Measurements from ENCODE around the gene BSND.

Gene BSND

GRCh38 chr1:55049271-55049913, 50.7 kb downstream of the BSND start:
- no peak for DNase-seq

GRCh38 chr1:55049914-55050278, 51.2 kb downstream of the BSND start:
- DNase-seq = no peak

- DNase-seq = peak; percentile 28
Measured at GRCh38 chr1:55050283-55050682, 51.5 kb downstream of the BSND start.

GRCh38 chr1:55051169-55051568, 52.4 kb downstream of the BSND start:
- no peak for DNase-seq

- DNase-seq = no peak
Measured at GRCh38 chr1:55051621-55052020, 52.9 kb downstream of the BSND start.

- DNase-seq = no peak
Measured at GRCh38 chr1:55052221-55053142, 53.7 kb downstream of the BSND start.

GRCh38 chr1:55053265-55053954, 54.7 kb downstream of the BSND start:
- DNase-seq = no peak

GRCh38 chr1:55054396-55054795, 55.7 kb downstream of the BSND start:
- DNase-seq = no peak

GRCh38 chr1:55055084-55055882, 56.5 kb downstream of the BSND start:
- no peak for DNase-seq

GRCh38 chr1:55055951-55056631, 57.4 kb downstream of the BSND start:
- DNase-seq = no peak

- no peak for DNase-seq
Measured at GRCh38 chr1:55056632-55056992, 57.9 kb downstream of the BSND start.

- no peak for DNase-seq
Measured at GRCh38 chr1:55057270-55057955, 58.7 kb downstream of the BSND start.

GRCh38 chr1:55057956-55058298, 59.2 kb downstream of the BSND start:
- DNase-seq = no peak

- DNase-seq = no peak
Measured at GRCh38 chr1:55059302-55060132, 60.8 kb downstream of the BSND start.

- DNase-seq = peak; percentile 18
Measured at GRCh38 chr1:55060133-55060999, 61.6 kb downstream of the BSND start.

GRCh38 chr1:55061000-55061705, 62.4 kb downstream of the BSND start:
- DNase-seq = no peak

Measured in RPMI8226 (cell line).